Measurements from ENCODE around the gene GBX1. TPM values are rescaled to one million over a fixed set of nuclear protein-coding genes. Genes with fewer than 3 reads are reported as not detected.

Gene GBX1
- total RNA-seq, 1 experiment from 2014 or later: not detected

- H2AFZ ChIP-seq (ENCODE audit: low read length): no peak overlapping the region
- no peak overlapping the region for H3K4ac ChIP-seq (ENCODE audit: low read depth, low read length)
- no CpG with 5 or more reads among the region's 29 CpGs for WGBS (ENCODE audit: extremely low coverage, insufficient read length, low lambda C conversion rate)
- TF ChIP-seq CTCF (conservative IDR thresholded peaks at IDR 0.05): no peak
- no peak overlapping the region for H4K5ac ChIP-seq (ENCODE audit: insufficient read length, low read depth, low read length)
- H4K91ac ChIP-seq (ENCODE audit: insufficient read length, low read depth, low read length): no peak overlapping the region
- no peaks in the 10 kb centered on the region for H4K20me1 ChIP-seq (ENCODE audit: control insufficient read depth, insufficient read depth, insufficient read length)
- Mint-ChIP-seq H3K4me3 (no peak overlapping the region), H3K27me3 (ENCODE audit: low read depth) (peaks cover 18% of the 10 kb centered on the region), H3K36me3 (ENCODE audit: insufficient read depth in 1 of 3, low read depth in 3 of 3) (peaks cover 33 to 64% (median 55%) of the 10 kb centered on the region in 3 experiments), H3K9me3 (no peaks in the 10 kb centered on the region), H3K27ac (no peak overlapping the region), H3K4me1 (peaks cover 19 to 26% of the 10 kb centered on the region in 2 experiments)
- no peak for DNase-seq
- no peaks in the 10 kb centered on the region for H3K27me3 ChIP-seq (ENCODE audit: insufficient read depth, low read length)
- H2AK5ac ChIP-seq (ENCODE audit: insufficient read length, low read length): no peak overlapping the region
- no peak overlapping the region for H3K27ac ChIP-seq (ENCODE audit: insufficient read length, low read depth, low read length)
- no peak overlapping the region for H2BK15ac ChIP-seq (ENCODE audit: low read depth, low read length)
- H3K9ac ChIP-seq (ENCODE audit: extremely low read depth, insufficient read length, low read length): no peak overlapping the region
- H2BK12ac ChIP-seq (ENCODE audit: insufficient read length, low read depth, low read length): no peak overlapping the region
- H4K8ac ChIP-seq (replicated peaks; ENCODE audit: insufficient read length, low read depth, low read length): no peak overlapping the region
- H3K14ac ChIP-seq (ENCODE audit: insufficient read depth, low read length): no peak overlapping the region
- no peaks in the 10 kb centered on the region for H3K9me3 ChIP-seq (ENCODE audit: control insufficient read depth, low read depth, low read length)
- H3K56ac ChIP-seq (ENCODE audit: insufficient read length, low read depth, low read length): no peak overlapping the region
- H3K79me2 ChIP-seq (ENCODE audit: insufficient read depth, low read length): no peaks in the 10 kb centered on the region
- H3K23ac ChIP-seq (ENCODE audit: insufficient read length, low read depth, low read length): no peak overlapping the region
- no peaks in the 10 kb centered on the region for H3K79me1 ChIP-seq (ENCODE audit: insufficient read depth, low read depth, low read length, poor library complexity, severe bottlenecking)
- no peak overlapping the region for H3K4me2 ChIP-seq (ENCODE audit: insufficient read depth, insufficient read length, low read length)
- H3K23me2 ChIP-seq (ENCODE audit: insufficient read length, low read depth, low read length, poor library complexity, severe bottlenecking): peaks cover 10% of the 10 kb centered on the region
- H3K4me1 ChIP-seq (ENCODE audit: insufficient read depth, low read length): peaks cover 3% of the 10 kb centered on the region; the same call in 1 of the 2 replicates
- no peak overlapping the region for H3K18ac ChIP-seq (ENCODE audit: insufficient read length, low read depth, low read length)
- H2BK5ac ChIP-seq (ENCODE audit: insufficient read length, low read length): no peak overlapping the region
- H2BK120ac ChIP-seq (ENCODE audit: low read depth, low read length, poor library complexity, severe bottlenecking): no peak overlapping the region
- no peak overlapping the region for H2BK20ac ChIP-seq (ENCODE audit: low read depth, low read length, poor library complexity, severe bottlenecking)
- no peak overlapping the region for H3T11ph ChIP-seq (ENCODE audit: low read length)
Observed at GRCh38 chr7:151122796-151123157, 44.7 kb downstream of the GBX1 start.
